Measurements from ENCODE around the gene TECPR1.

TECPR1 gene

GRCh38 chr7:98251601-98252424 lies at the start of gene TECPR1:
TSS of gene TECPR1 (minus strand) at chr7:98252232. CDS start at chr7:98246146, 6,086 bp downstream.
- peak; percentile 74 for DNase-seq

- no peak for DNase-seq
These were observed 48.8 kb upstream of the TECPR1 start for GRCh38 chr7:98300595-98301372.

DNA sequence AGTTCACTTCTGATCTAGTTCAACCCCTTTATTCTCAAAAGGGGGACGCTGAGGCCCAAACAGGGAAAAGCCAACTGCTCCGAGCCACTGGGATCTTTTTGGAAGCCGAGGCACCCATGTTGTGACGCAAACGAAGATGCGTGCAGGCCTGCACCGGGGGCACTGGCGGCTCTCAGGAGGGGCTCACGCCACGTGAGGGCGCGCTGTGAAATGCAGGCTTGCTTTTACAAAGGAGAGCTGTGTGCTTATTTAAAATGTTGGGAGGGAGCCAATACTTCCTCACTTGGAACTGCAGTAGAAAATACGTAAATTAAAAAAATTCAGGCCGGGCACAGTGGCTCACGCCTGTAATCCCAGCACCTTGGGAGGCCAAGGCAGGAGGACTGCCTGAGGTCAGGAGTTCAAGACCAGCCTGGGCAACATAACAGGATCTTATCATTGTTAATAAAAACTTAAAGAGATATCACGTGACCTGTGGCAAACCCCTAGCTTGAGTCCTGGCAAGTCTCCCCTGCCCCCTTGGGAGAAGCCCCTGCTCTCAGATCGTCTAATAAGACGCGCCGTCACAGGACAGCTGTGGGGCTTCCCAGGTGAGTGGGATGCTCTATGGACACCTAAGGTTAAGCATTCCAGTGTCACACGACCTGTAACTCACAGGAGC lies 45.7 kb upstream of the TECPR1 start:
- DNase-seq: no peak

GRCh38 chr7:98296833-98297232 lies 44.8 kb upstream of the TECPR1 start:
- DNase-seq: no peak

GRCh38 chr7:98295467-98296192 lies 43.6 kb upstream of the TECPR1 start:
- no peak for DNase-seq

DNA sequence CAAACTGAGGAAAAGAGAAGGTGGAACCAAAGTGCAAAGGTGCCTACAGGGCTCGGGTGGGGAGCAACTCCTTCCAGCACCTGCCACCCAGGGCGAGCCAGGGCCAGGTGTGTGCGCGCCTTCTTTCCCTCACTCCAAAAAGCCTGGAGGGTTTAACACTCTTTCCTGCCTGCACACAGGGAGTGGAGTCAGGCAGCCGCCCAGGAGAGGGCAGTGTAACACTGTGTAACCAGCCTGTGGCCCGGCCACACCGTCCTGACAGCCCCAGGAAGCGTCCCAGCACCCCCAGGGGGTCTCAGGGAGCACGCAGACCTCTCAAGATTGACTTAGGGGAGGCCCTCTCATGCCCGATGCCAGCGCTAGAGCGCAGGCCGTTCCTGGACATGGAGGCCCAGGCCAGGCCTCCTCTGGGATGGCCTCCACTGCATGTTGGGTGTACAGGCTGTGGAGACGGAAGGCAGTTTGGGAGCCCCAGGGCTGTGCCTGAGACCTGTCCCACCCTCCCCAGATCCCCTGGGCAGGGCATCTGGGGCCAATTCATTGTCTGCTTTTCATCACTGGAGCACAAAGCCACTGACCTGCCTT lies 42.9 kb upstream of the TECPR1 start:
- peak; percentile 52 for DNase-seq

GRCh38 chr7:98294326-98294725 lies 42.3 kb upstream of the TECPR1 start:
- no peak for DNase-seq

GRCh38 chr7:98293746-98294145 lies 41.7 kb upstream of the TECPR1 start:
- no peak for DNase-seq

- DNase-seq: no peak
These were observed 41.2 kb upstream of the TECPR1 start for GRCh38 chr7:98293265-98293664.

GRCh38 chr7:98291717-98292116 lies 39.7 kb upstream of the TECPR1 start:
- no peak for DNase-seq

DNA sequence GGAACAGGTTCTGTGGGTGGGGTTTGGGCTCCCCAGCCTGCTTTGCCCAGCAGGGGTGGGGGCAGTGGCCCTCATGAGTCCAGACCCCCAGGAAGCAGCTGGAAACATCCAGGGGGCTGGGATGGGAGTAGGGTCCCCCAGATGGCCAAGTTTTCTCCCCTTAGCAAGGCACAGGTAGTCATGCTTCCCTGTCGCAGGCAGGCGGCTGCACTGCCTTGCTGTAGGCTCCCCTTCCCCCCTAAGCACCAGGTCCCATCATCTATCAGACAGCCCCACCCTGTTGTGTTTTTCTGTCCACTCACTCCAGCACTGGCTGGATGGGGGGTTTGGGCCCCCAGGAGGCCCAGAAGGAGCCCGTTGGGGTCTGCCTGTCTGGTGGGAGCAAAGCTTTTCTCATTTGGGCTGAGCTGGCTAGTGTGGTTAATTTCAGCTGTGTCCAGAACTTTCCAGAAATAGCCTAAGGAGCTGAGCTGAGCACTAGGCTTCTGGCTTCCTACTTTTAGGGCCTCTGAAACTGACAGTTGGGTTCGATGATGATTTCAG lies 37.4 kb upstream of the TECPR1 start:
- DNase-seq: no peak

DNA sequence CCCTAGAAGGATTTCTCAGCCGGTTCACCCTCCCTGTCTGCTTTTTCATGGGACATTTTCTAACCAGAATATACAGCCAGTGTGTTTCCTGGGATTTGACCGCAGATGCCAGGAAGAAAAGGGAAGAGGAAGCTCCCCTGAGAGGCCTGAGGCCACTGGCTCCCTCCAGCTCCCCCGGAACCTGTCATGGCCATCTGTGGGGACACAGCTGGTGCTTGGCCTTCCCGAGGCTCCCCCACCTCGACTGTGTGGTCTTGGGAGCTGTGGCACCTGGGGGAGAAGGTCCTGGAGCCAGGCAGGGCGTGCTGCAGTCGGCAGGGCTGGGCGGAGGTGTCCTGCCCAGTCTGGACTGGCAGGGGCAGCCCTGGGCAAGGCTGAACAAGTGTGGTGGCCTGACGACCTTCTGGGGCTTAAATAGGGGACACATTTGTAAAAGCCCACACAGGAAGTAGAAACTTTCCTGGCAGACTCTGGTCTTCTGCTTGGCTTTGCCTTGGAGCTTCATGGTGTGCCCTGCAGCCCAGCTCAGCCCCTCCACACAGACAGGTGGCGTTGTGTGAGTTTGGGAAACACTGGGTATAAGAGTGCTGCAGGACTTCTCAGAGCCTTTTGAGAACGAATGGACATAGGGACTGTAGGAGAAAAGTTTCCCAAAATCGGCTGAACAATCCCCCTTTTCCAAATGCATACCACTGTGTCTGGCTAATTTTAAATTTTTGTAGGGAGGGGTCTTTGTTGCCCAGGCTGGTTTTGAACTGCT lies 36.2 kb upstream of the TECPR1 start:
- DNase-seq: no peak

DNA sequence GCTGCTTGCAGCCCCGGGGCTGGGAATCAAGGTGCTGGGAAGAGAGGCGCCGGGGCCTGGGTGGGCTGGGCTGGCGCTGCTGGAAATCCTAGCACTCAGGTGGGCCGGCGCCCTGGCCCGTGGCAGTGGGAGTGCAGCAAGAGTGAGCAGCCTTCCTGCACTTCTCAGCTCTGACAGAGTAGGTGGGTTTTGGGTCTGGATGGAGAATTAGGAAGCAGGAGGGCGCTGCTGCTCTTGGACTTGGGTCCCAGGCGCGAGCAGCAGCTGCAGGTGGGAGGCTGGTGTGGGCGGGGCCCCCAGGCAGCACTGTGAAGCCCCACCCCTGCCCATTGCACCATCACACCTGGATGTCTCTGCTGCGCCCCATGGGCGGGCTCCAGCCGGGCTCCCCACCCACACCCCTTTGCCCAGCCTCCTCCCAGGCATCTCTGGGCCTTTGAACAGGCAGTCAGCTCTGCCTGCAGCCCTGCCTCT lies 35.5 kb upstream of the TECPR1 start:
- no peak for DNase-seq

GRCh38 chr7:98286701-98287485 lies 34.9 kb upstream of the TECPR1 start:
- DNase-seq: no peak

DNA sequence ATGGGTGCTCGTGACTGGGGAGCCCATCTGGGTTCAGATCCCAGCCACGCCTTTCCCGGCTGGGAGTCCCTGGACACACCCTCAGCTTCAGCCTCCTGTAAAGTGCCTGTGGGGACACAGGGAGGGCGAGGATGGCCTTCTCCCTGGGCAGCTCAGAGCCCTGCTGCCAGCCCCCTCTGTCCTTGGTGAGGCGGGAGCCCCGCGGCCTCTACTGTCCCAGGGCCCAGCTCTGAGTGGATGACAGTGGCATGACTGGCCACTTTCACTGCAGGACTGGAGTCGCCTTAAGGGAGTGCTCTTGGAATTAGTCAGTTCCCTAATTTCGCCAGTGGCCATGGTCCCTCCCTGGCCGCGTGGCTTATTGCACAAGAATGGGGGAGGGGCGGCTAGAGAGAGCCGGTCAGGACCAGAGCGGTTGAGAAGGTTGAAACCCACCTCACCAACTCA lies 34.1 kb upstream of the TECPR1 start:
- DNase-seq: no peak

- DNase-seq: no peak
These were observed 33.4 kb upstream of the TECPR1 start for GRCh38 chr7:98285157-98286092.

- DNase-seq: no peak
These were observed 32.5 kb upstream of the TECPR1 start for GRCh38 chr7:98284335-98285036.

DNA sequence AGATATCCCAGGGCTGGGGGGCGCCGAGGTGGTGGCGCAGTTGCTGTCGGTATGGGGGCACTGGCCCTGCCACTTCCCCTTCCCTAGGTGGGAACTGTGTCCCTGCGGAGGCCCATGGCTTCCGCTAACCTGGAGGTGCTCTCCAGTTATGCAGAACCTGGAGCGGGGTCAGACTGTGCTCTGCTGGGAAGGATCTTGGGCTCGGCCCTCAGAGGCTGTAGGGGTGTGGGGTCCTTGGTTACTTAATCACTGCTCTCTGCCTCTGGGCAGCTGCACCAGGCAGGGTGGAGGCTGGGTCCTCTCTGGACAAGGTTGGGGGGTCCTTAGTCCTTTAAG lies 31.8 kb upstream of the TECPR1 start:
- no peak for DNase-seq

Measured in NCI-H2081 treated with DMSO at 0.1 percent for 48 hours (cell line).